Camera-type eye (tissue), 1 donor: ENCODE results near the gene OR3A3. TPM values are rescaled to one million over a fixed set of nuclear protein-coding genes. Genes with fewer than 3 reads are reported as not detected.

Experiments
- total RNA-seq: library from RNA; depleted of rRNA; stranded (reverse); fragments of >200 nt; gene quantifications from one replicate; pipeline ENCODE4 v1.2.3, GENCODE V29; 2014

OR3A3 gene
- total RNA-seq = not detected

DNA sequence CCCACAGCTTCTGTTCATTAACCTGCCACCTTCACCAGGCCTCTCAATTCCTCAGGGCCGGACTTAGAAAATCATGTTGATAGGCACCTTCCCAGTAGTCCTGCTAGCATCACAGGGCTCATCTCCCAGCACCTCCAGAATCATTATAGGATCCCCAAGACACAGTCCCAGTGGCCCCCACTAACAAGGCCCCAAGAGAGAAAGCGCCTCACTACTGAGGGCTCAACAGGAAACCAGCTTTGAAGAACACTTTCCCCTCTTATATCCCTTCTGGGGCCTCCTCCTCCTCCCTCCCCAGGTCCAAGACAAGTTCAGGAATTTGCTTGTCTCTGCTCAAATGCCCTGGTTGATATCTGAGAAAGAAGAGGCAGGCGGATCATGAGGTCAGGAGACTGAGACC lies at the start of gene OR3A3:
Gene OR3A3, plus strand, starts transcription at position 301 of the 400 bp plus-strand sequence.

DNA sequence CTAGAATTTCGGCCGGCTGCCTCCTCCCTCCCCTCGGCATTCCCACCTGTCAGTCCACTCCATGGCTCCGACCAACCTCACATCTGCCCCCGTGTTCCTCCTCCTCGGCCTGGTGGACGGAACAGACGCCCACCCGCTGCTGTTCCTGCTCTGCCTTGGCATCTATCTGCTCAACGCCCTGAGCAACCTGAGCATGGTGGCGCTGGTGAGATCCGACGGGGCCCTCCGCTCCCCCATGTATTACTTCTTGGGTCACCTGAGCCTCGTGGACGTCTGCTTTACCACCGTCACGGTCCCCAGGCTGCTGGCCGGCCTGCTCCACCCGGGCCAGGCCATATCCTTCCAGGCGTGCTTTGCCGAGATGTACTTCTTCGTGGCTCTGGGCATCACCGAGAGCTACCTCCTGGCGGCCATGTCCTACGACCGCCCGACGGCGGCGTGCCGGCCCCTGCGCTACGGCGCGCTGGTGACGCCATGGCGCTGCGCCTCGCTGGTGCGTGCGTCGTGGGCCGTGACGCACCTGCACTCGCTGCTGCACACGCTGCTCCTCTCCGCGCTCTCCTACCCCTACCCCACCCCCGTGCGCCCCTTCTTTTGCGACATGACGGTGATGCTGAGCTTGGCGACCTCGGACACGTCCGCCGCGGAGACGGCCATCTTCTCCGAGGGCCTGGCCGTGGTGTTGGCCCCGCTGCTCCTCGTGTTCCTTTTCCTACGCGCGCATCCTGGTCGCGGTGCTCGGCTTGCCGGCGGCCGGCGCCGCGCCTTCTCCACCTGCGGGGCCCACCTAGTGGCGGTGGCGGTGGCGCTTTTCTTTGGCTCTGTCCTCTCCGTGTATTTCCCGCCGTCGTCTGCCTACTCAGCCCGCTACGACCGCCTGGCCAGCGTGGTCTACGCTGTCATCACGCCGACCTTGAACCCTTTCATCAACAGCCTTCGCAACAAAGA lies 25.0 kb upstream of the OR3A3 start, which contains the start of gene OR3A2:
Gene OR3A2, minus strand, starts transcription at position 440 of the 948 bp plus-strand sequence.

DNA sequence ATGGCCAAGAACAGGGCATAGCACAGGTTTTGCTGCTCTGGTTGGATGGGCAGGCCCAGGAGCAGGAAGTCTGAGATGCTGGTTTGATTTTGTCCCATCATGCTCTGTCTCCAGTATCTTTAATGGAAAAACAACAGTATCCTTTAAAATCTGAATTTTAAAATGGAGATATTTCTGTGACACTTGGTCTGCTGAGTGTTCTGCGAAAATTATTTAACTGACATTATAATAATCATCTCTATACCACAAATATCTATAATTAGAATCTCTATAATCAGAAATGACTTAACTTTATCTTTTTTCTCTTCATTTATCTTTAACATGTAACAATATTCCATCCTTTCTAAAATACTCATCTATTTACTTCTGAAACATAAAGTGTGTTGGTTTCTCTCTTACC lies 12.9 kb upstream of the OR3A3 start, which contains the start of gene OR1E1:
Gene OR1E1, minus strand, starts transcription at position 101 of the 400 bp plus-strand sequence. Its CDS starts 0 bp downstream, at position 101.

DNA sequence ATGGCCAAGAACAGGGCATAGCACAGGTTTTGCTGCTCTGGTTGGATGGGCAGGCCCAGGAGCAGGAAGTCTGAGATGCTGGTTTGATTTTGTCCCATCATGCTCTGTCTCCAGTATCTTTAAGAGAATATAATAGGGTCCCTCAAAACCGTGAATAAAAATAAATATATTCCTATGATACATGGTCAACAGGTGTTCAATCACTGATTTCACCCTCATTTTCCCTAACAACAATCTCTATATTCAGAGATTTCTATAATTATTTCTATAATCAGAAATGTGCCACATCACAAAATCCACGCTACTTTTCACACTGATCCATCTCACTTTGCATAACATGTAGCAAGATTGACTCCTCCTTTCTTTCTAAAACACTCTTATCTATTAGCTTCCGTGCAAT lies 22.6 kb downstream of the OR3A3 start, which contains the start of gene OR1E2:
Gene OR1E2, minus strand, starts transcription at position 101 of the 400 bp plus-strand sequence. Its CDS starts 0 bp downstream, at position 101.

DNA sequence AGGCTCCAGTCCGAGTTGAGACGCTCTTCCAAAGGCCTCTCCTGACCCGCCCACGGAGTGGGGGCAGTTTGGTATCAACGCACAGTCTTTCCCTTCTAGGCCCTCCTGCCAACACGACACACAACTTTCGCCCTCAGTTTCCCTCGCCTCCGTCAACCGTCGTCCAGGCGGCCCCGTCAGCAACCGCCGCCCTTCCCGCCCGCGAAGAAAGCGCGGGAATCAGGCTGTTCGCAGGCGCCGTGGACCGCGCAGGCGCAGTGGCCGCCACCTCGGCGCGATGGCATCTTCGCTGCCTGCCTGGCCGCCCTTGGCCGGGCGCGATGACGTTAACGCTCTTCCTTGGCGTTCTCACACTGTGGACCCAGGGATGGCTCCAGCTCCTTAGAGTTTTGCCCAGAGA lies 60.4 kb downstream of the OR3A3 start, which contains the start of gene SPATA22:
Gene SPATA22, minus strand, starts transcription at position 221 of the 400 bp plus-strand sequence. CDS start 2,494 bp downstream, outside the sequence.

Other genes starting within 250 kb of the OR3A3 start
- not detected for gene OR1A2, start 213.9 kb upstream of the OR3A3 start, total RNA-seq
- gene OR1A1, start 203.7 kb upstream of the OR3A3 start, total RNA-seq = not detected
- gene OR3A1, start 113.0 kb upstream of the OR3A3 start, total RNA-seq = not detected
- 0.38 TPM for gene OR3A2, start 25.1 kb upstream of the OR3A3 start, total RNA-seq
- not detected for gene OR1E1, start 13.0 kb upstream of the OR3A3 start, total RNA-seq
- gene OR1E2, start 22.5 kb downstream of the OR3A3 start, total RNA-seq = not detected
- 1.8 TPM for gene SPATA22, start 60.4 kb downstream of the OR3A3 start, total RNA-seq
- gene ASPA, start 64.6 kb downstream of the OR3A3 start, total RNA-seq = 5.4 TPM
- 0.55 TPM for gene TRPV3, start 146.4 kb downstream of the OR3A3 start, total RNA-seq
- gene TRPV1, start 198.0 kb downstream of the OR3A3 start, total RNA-seq = 11.9 TPM
- gene SHPK, start 224.9 kb downstream of the OR3A3 start, total RNA-seq = 23.7 TPM
- gene CTNS, start 225.4 kb downstream of the OR3A3 start, total RNA-seq = 13.8 TPM